SW480 (cell line): ENCODE measurements around the gene CAV2.
A peak's percentile ranks its signal among the peaks of the same experiment; 100 is the strongest.

Experiments
- DNase-seq: peaks from one replicate; pipeline ENCODE4 v3.0.0-alpha.2; 2016; ENCODE audit warnings: low spot score

Gene CAV2

DNA sequence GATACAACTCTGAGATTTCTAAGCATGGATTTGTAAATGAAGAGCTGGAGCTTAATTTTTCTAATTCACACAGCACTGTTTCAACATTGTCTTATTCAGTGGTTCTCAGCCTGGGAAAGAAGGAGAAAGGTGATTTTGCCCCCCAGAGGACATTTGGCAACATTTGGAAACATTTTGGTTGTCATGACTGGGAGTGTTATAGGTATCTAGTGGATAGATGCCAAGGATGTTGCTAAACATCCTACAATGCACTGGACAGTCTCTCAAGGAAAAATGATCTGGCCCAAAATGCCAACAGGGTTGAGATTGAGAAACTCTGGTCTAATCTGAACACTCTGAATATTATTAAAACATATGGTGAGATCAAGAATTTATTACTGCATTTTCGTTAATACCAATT, 3.8 kb upstream of the CAV2 start:
- no peak for DNase-seq

DNA sequence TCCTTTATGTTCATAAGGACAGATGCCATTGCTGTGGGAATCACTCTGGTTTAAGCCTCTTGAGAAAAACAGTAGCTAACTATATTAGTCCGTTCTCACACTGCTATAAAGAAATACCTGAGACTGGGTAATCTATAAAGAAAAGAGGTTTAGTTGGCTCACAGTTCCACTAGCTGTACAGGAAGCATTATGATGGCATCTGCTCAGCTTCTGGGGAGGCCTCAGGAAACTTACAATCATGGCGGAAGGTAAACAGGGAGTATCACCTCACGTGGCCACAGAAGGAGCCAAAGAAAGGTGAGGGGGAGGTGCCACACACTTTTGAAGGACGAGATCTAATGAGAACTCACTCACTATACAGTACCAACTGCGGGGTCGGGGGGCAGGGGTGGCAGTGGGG, 2.9 kb upstream of the CAV2 start:
- no peak for DNase-seq

DNA sequence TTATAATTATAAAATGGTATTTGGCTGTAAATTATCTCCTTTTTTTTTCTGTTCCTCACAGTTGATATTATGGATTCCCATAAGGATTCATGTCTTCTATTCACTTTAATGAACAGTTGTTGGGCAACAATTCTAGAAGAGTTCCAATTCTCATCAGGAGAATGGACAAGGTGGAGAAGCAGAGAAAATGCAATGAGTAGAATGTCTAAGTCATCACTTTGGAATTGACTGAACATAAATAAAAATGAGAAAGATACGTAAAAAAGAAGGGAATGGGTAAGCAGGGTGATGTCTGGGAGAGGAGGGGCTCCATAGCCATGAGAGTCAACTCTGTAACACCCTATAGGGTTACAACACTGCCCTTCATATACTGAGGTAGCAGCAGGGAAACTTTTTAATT, 1.8 kb upstream of the CAV2 start:
- no peak for DNase-seq

DNA sequence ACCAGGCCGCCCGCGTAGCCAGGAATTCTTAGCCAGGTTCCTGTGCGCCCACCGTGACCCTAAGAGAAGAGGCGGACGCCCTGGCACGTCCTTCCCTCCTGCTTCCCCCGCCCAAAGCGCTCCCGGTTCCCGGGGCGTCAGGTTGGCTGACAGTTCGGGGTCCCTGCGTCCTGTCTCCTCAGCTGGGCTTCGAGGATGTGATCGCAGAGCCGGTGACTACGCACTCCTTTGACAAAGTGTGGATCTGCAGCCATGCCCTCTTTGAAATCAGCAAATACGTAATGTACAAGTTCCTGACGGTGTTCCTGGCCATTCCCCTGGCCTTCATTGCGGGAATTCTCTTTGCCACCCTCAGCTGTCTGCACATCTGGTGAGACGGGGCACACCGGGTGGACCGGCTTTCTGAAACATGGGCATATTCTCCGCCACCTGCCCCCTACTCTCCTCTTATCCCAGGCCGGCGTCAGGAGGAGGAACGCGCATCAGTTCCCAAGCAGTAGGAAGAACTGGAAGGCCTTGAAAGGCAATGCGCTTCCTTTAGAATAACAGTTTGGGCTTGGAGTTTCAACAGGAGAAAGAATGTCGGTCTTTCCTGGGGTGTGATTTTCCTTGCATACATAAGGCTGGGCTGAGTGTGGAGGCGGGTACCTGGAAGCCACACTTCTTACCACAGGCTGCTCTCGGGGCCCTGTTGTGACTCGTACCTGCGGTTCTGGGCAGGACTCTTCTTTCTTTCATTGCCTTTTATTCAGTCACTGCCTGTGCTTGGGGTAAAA, 728 bp downstream of the CAV2 start:
- peak; percentile 76 for DNase-seq

DNA sequence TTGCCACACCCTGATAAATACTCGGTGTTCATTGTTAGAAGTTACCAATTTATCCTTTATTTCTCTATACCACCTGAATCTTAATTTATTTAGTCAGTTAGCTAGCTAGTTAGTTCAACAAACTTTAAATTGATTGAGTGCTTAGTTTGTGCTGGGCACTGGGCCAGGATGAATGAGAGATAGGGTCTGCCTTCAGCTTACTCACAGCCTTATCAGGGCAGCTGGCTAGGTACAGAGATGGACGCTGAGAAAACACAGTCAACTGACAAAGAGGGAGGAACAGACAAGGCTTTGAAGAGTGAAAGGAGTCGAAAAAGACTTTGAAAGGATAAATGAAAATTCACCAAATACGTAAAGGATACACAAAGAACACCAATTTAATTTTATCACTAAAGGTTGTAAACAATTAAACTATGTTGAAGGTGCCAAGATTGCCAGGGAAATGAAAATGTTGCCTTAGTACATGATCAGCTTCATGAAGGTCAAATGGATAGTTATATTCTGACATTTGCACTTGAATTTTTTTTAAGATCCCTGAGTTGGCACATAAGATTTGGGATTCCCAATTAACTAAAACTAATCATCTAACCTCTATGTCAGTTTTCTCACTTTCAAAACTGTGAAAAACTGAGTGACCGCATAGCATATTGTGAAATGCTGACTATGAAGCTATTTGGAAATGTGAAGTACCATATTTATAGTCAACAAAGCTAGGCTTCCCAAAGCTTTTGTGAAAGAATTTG, 2.1 kb downstream of the CAV2 start:
- no peak for DNase-seq

DNA sequence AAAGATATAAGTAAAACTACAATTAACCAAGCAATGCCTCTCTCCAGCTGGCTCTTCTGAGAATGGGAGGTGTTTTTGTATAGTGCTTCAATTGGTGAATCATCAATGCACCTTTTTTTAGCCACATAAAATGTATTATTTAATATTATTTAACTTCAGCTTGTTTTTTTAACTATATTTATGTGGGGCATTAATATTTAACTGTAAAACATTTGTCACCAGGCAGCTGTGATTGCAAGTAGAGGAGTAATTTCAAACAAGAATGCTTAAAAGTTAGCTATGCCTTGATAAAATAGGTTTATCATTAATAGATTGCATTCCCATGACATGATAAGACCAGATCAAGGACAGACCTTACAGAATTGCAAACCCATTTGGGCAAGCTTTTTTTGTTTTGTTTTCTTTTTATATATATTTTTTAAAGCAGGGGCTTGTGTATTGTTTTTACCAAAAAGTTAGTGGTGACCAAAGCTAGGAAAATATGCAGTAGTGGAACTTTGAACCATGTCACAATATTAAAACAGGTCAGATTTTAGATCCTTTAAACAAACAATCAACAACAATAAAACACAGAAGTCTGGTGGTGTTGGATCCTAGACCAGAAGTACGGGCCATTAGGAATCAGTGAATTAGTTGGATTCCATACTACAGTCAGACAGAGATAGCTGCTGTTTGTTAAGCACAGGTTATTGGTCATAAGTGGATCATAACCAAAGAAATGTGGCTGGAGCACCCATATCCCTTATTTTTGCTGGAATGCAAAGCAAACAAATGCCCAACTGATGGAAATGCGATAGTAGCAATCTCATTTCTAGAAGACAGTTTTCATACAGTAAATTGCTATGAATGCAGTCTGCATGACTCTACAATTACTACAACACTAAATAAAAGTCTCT, 2.9 kb downstream of the CAV2 start:
- no peak for DNase-seq

DNA sequence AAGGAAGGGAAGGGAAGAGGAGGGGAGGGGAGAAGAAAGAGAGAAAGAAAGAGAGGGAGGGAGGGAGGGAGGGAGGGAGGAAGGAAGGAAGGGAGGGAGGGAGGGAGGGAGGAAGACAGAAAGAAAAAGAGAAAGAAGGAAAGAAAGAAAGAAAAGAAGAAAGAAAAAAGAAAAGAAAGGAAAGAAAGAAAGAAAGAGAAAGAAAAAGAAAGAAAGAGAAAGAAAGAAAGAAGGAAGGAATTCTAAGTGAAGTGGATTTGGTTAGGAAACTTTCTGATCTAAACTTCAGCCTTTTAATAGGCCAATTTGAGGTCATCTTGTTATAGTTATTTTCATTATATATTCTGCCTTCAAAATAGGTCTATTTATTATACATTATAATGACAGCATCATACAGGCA, 4.3 kb downstream of the CAV2 start:
- DNase-seq, result no peak

DNA sequence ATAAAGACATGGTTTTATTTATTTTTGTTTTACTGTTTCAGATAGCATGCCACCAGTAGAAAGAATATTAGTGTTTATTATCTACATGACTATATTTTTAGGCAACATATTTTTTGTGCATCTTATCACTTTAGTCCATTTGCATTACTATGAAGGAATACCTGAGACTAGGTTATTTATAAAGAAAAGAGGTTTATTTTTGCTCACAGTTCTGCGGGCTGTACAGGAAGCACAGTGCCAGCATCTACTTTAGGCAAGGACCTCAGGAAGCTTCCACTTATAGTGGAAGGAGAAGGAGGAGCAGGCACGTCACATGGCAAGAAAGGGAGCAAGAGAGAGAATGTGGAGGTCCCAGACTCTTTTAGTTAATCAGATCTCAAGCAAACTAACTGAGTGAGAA, 5.7 kb downstream of the CAV2 start:
- DNase-seq, result no peak

DNA sequence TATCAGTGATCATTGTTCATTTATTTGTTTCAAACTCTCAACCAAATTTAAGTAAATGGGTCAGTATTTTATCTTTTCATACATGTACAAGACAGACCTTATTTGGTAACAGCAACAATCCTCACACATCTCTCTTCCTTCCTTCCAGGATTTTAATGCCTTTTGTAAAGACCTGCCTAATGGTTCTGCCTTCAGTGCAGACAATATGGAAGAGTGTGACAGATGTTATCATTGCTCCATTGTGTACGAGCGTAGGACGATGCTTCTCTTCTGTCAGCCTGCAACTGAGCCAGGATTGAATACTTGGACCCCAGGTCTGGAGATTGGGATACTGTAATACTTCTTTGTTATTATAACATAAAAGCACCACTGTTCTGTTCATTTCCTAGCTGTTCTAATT, 6.3 kb downstream of the CAV2 start:
- DNase-seq, result no peak

DNA sequence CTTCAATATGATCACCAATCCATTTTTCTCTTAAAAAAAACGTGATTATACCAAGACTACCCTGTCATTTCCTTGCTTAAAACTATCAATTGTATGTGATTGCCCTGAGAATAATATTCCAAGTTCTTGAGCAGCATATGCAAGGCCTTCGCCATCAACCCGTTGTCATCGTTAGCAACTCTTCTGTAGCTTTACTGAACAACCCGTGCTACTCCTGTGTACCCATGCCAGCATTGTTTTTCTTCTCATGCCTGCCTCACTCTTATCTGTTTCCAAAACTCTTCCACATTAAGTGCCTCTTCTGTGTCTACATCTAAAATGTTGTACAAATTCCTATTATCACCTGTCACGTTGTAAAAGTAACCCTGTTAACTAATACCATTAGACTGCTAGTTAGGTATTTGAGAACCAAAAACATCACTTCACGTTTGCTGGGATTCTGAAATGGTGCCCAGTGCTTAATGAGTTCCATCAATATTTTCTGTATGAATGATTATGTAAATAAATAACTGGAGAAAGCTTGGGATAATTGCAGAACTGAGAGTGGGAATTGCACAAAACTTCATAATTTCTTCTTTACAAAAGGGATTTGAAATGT, 10.5 kb downstream of the CAV2 start:
- DNase-seq, result no peak

DNA sequence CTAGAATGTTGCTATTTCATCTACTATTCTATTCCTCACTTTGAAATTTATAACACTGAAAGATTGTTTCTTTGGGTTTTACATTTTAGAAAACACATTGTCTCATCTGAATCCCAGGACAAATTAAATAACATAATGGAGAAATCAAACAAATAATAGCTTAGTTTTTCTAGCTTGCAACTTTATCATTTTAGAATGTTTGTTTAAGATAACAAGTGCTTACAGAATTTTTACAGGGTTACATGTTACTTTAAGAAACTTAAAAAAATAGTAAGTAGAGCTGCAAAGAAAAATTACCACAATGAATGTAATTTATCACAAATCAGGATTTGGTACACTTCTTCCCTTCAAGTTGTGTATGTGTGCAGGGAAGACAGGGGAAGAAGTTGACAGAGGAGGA, 11.3 kb downstream of the CAV2 start:
- DNase-seq, result no peak

DNA sequence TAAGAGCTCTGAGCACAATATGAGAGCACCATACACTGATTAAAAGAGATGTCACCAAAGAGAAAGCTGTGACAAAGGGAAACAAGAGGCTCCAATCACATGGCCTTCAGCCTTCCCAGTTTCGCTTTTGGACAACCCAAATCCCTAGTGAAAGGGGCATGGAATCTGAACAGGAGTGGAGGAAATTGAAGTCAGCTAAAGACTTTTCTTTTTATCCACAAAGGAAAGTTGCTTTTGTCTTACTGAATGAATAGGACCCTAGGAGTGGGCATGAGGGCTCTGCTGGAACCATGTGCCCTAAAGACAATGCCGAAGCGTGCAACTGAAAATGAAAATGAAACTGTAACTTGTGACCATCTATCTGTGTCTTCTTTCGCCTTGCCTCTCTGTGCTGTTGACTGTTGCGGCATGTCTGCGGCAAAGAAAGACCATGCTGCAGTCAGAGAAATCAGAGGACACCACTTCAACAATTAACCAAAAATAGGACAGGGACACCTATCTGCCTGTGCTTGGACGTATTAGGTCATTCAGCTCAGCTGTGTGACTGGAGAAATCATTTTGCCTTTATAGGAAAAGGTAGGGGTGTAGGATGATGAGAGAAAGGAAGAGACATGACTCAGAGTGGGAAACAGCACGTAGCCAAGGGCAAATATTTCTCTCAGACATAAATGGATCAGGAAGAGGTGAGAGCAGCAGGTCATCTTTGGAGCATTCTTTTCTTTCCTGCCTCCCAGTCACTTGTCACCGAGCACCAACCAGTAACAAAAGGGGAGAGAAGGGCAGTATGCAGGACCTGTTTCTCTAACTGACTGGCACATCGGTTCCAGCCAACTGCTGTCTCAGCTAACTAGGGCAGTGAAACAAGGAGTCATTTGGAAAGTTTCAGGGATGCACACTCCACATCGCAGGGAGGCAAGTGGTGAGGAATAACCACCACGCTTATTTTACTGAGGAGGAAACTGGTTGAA, 12.3 kb downstream of the CAV2 start:
- peak; percentile 83 for DNase-seq

DNA sequence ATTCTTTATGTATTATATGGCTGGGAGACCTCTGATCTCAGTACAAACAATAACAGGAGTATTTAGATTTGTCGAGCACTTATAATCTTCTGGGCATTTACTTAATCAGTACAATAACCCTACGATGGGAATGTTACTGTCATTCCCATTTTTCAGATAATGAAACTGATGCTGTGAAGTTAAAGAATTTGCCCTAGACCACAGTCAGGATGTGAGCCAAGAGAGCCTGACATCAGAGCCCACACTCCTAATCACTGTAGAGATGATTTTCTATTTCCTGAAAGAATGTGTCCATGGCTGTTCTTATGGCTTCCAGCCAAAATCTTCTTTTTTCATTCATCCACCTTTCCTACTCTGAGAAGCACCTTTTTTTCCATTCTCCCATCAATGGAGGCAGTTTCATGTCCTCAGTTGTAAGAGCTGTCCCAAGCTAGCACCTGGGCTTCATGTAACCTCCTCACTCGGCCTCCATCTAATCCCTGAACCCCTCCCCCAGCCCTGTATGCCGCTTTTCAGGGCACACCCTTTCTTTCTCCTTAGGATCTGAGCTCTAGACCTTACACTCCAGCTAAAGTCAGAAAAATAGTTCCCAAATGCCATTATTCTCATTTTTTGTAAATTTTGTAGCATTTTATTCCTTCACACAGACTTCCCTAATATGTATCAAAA, 13.1 kb downstream of the CAV2 start:
- DNase-seq, result no peak

DNA sequence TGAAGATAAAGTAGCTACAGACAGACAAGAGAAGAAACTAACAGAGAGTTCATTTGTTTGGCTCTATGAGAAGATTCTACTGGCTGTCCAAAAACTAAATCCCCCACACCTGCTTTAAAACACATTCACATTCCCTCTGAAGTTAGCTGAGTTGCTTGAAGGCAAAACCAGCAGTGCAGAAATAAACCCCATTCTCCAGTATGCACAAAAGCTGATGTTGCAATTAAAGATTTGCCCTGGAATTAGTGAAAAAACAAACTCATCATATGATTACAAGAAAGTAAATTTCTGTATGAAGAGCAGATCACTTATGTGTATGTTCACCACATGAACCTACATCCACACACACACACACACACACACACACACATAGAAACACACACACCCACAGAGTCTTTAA, 16.0 kb downstream of the CAV2 start:
- DNase-seq, result no peak

DNA sequence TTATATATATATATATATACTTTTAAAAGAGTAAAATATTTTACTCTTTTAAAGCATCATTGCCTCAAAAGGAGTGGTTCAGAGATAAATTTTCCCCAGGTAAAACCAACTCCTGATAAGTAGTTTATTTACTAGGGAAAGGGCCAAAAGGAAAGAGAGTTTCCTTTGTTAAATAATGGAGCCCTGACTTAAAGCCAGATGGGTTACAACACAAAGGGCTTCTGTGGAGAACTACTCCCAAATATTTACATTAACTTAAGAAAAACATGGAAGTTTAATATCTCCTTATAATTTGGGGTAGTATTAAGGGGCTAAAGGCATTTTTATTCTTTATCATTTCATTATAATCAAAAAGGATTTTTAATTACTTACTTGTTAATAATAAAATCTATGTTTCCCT, 16.8 kb downstream of the CAV2 start:
- no peak for DNase-seq

DNA sequence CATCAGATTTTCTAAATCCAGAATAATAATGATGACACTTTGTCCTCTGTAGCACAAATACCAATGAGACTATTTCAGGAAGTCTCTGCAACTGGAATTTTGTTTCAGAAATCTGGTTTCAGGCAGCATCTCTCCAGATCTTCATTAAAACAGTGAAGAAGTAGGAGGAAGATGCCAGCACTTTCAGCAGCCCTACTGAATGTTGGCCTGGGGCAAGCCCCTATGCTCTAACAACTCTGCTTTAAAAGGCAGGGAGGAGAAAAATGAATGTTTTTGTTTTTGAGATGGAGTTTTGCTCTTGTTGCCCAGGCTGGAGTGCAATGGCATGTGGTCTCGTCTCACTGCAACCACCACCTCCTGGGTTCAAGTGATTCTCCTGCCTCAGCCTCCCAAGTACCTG, 18.1 kb downstream of the CAV2 start:
- DNase-seq, result no peak

DNA sequence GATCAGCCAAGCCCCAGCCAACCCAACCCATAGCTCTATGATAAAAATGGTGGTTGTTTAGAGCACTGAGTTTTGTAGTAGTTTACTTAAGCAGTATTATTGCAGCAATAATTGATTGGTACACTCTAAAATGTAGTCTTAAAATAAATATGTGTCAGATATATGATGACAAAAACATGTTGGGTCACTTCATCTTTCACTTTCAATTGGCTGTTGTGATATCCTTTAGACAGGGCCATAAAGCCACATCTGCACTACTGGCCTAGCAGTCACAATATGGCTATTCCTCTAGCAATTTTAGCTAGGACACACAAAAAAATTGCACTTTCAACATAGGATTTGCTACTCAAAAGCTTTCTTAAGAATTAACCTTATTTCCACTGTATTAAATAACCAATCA, 19.4 kb downstream of the CAV2 start:
- DNase-seq, result no peak

DNA sequence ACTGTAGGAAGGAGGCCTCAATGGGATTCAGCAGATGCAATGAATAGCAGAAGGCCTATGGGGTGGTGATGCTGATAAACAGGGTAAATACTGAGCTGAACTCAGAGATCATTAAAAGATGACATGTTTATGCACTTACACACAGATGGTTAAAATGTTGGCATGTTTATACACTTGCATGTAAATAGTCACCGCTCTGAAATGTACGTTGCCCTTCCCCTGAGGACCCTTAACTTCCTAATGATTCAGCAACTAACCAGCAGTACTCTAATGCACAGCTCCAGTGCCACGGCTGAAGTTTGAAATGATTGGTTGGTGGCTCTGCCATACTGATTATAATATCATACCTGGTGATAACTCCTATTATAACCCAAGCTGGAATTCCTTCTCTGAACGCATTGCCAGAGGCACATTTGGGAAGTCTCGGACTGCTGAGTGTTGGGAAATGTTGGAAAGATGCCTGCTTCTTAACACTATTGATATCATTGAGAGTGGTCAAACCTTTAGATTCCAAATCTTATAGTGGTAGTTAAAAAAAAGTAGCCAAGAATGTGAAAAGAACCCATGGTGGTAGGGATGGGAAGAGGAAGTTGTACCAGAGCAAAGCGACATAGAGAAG, 21.6 kb downstream of the CAV2 start:
- no peak for DNase-seq

DNA sequence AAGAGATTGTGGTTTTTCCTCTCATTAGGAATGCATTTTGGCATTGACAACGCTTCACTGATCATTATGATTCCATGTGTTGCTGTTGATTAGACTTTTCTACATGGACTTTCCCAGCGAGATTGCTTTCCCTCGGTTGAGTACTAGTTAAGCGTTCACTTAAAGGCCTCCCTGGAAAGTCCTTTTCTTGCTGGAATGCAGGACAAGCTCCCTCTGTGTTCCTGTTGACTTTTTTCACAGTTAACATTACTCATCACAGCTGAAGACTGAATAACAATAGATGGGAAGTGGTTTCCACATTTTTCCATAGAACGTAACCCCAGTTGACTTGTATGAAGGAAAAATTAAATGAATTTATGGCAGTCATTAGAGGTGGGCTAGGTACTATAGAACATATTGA, 22.7 kb downstream of the CAV2 start:
- peak; percentile 65 for DNase-seq

DNA sequence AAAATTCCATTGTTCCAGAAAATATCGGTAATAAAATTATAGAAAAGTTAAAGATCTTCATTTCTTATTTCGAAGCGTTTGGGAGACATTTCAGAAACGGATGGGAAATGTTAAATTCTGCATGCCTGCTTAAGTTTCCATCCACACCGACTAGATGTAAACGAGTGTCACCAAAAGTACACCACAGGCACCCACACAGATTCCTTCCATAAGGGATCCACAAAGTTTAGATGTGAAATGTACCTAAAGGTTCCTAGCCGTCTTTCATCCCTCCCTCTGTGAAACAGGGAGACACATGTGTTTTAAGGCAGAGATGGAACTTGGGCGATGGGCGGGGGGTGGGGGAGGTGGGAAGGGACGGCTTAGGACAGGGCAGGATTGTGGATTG, 24.7 kb downstream of the CAV2 start:
- no peak for DNase-seq
